Non-pigmented ciliary epithelial cell (primary cell): Measurements from ENCODE around the gene CDH12.
"Not testable (repeated sequence)": the region's sequence is repeated elsewhere in the genome, so short reads cannot be mapped to it uniquely, and the experiment has no call there.

Experiments
- DNase-seq: peaks from one replicate; pipeline ENCODE4 v3.0.0-alpha.2; 2010; ENCODE audit warnings: low read depth

CDH12 gene

DNA sequence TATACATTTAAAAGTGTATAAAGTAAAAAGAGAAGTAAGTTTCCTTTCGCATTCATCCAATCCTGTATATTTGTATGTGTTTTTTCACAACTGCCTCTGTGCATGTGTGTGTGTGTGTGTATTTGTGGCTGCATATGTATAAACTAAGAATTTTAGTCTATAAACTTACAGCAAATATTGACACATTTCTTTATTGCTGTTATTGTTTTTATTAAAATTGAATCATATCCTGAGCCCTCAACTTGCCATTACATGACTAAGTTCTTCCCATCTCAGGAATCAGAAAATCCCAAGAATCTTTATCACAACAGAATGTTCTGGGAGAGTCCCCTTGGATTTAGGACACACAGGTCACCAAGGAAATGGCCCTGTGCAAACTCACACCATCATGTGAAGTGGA lies 712.7 kb downstream of the CDH12 start:
- DNase-seq: not testable (repeated sequence)

- not testable (repeated sequence) for DNase-seq
These were observed 713.4 kb downstream of the CDH12 start for GRCh38 chr5:22139662-22140300.

GRCh38 chr5:22111320-22111719 lies 741.8 kb downstream of the CDH12 start:
- DNase-seq: no peak

DNA sequence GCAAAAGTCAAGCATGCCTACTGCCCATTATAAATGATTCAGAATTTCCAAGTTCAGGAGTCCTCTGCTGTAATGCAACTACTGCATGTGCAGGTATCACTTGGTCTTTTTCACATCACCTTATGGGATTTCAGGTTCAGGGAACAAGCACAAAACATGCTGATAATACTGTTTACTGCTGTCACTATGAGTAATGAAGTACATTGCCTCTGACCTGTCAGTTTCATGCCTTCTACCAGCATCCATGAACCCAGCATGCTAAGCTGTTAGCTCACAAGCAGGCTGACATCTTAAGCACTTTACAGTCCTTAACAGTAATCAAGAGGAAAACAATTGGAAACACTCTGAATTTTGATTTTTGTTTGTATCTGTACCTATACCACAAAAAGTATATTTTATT lies 743.8 kb downstream of the CDH12 start:
- DNase-seq: no peak

- DNase-seq: no peak
These were observed 744.6 kb downstream of the CDH12 start for GRCh38 chr5:22108545-22108944.

- no peak for DNase-seq
These were observed 750.3 kb downstream of the CDH12 start for GRCh38 chr5:22102823-22103359.

DNA sequence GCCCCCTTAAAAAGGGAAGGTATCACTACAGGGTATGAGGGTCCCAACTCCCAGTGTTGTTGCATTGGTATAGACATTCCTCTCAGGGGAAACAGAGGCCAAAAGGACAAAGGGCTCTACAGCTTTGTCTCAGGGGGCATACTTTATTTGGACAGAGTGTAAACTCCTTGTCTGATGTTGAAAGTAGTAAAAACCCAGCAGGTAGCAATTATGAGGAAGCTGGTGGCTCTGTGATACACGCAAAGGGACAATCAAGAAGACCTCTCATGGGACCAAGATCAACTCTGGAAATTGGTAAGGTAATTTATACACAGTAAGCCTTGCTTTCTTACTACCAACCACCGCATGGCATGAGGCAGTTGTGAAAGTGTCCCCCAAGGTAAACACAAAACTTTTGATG lies 764.6 kb downstream of the CDH12 start:
- no peak for DNase-seq

DNA sequence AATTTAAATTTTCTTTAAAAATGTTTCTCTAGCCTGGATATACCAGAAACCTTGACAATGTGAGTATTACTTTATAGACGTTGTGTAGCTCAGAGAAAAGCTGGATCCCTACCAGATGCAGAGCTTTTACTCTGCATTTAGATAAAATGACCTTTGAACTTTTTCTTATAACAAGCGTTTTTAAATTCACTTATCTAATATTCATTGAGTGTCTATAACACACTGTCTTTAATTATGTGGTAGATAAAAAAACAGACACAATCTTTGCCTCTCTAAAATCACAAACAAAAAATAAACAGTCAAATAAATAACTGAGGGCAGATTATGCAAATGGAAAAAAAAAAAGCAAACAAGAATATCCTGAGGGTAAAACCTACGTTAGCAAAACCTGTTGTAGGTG lies 773.6 kb downstream of the CDH12 start:
- no peak for DNase-seq

- no peak for DNase-seq
These were observed 774.1 kb downstream of the CDH12 start for GRCh38 chr5:22079002-22079401.

DNA sequence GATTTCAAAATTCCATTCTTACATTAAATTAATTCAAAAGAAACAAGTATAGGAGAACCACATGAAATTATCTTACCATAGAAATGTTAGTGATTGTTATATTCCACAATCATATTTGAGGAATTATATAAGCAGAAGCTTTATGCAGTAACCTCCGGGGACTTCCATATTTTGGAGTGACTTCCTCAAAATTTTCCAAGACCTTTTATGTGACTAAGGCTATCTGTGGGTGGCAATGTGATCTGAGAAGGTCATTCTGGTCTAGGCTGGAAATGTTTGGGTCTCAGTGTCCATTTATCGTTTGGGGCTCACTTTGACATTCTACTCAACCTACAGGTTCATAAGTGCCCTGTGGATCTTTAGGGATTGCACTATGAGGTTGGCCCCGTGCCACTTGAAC lies 776.6 kb downstream of the CDH12 start:
- DNase-seq: no peak

GRCh38 chr5:22070186-22070728 lies 782.9 kb downstream of the CDH12 start:
- no peak for DNase-seq

GRCh38 chr5:22063717-22064116 lies 789.4 kb downstream of the CDH12 start:
- no peak for DNase-seq

DNA sequence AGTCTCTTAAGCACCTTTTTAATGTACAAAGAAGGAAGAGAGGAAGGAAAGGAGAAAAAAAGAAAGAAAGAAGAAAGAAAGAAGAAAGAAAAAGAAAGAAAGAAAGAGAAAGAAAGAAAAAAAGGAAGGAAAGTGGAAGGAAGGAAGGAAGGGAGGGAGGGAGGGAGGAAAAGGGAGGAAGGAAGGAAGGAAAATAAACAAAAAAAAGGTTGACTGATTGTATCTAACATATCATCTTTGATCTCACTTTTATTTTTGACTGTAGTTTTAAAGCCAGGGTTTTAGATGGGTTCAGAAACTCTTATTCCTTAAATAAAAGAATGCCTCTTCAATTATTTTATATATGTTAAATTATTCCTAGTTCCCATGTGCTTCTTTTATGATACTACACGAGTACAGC lies 794.5 kb downstream of the CDH12 start:
- no peak for DNase-seq

- no peak for DNase-seq
These were observed 796.1 kb downstream of the CDH12 start for GRCh38 chr5:22057012-22057411.

DNA sequence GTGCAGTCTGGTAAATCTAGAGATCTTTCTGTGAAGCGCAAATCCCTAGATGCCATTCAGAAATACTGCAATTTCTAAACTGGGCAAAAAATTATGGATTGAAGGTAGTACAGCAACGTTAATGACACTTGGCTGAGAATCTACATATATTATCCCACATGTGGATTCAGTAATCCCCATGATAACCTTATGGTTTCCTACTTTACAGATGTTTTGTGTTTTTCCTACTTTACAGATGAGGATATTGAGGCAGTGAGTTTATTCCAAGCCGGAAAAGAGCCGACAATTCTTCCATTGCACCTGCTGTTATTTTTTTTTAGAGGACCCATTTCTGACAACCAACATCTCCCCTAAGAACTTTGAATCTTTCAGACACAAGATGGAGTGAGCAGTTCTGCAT lies 796.5 kb downstream of the CDH12 start:
- no peak for DNase-seq

DNA sequence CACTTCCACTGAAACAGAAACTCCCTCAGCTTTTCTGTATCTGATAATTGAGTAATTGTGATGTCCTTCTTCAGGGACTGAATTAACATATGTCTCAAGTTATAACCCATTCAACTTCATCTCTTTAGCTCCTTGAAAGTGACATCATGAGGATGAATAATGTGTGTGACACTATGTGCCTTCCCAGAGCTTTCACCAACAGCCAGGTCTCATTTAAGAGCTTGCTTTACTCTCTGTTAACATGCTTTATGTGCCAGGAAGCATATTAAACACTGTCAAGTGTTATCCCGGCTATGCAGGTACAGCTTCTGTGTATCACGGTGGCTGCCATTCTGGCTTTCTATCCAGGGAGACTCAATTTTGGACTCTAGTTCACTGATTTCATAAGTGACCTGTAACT lies 799.9 kb downstream of the CDH12 start:
- DNase-seq: no peak

DNA sequence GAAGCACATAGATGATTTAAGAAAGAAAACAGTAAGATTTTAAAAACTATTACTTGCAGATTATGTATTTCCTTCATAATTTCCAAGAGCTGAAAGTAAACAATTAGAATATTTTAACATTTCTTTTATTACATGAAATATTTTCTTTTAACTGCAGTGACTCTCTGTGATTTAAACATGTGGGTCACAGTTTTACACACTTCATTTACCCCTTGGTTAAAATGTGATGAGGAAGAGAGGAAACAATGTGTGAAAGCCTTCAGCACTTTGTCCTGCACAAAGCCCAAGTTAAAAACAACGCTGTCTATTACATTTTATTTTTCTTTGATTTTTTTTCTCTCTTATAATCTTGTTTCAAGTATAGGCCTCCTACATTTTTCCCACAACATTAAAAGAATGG lies 801.3 kb downstream of the CDH12 start:
- no peak for DNase-seq

DNA sequence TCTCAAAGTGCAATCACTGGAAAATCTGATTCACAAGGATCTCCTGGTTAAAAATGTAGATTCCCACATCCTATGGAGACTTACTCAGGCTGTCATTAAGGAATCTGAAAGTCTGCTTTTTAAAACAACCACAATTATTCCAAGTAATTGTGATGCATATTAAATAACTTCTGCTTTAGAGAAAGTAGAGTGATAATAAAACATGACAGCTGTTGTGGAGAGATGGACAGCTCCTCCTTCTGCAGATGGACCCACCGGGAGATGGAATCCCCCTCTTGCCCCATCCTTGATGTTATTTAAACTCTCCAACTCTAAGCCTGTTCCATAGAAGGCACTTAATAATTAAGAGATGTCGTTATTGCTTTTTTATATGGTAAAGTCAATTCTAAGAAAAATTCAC lies 802.2 kb downstream of the CDH12 start:
- no peak for DNase-seq

GRCh38 chr5:22044229-22044628 lies 808.9 kb downstream of the CDH12 start:
- DNase-seq: no peak

GRCh38 chr5:22036061-22036460 lies 817.1 kb downstream of the CDH12 start:
- no peak for DNase-seq

- DNase-seq: no peak
These were observed 820.1 kb downstream of the CDH12 start for GRCh38 chr5:22033066-22033465.

GRCh38 chr5:22023784-22024183 lies 829.4 kb downstream of the CDH12 start:
- no peak for DNase-seq

DNA sequence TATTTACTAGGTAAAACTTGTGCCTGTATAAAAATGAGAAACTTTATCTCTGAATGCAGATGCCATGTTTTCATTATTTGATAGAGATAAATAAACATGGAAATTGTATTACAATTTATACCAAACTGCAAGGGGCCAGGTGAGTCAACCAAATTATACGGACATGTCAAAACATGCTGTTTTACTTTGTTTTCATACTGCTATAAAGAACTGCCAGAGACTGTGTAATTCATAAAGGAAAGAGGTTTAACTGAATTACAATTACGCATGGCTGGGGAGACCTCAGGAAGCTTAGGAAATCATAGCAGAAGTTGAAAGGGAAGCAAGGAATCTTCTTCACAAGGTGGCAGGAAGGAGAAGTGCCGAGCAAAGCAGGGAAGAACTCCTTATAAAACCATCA lies 840.3 kb downstream of the CDH12 start:
- not testable (repeated sequence) for DNase-seq

DNA sequence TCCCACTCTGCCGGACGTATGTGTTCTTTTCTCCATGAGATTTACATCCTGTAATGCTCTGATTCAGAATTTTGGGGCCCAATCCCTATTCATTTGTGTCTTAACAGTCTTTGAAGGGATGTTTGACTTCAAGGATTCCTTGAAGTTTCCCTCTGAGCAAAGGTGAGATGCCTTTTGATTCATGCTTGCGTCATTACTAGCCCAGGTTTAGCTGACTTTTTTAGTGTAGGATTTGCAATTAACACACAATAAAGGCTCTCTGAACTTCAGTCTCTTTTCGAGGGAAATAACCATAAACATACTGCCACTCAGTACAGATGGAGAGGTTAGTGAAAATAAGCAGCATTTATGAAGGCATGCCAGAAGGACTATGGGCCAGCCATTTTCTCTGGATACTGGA lies 842.3 kb downstream of the CDH12 start:
- DNase-seq: not testable (repeated sequence)
